Stimulated activated CD8-positive, alpha-beta memory T cell treated with anti-CD3 and anti-CD28 coated beads, Interleukin-7, amount 100 ng/mL, for 1 hour (primary cell): ENCODE results near the gene CEACAM16.
A peak's percentile ranks its signal among the peaks of the same experiment; 100 is the strongest.

Experiments used
- DNase-seq, 2 donors: peaks; one replicate each; pipeline ENCODE4 v3.0.0-alpha.2; 2020; ENCODE audit warnings: low read depth in 2 of 2

The CEACAM16 gene

DNA sequence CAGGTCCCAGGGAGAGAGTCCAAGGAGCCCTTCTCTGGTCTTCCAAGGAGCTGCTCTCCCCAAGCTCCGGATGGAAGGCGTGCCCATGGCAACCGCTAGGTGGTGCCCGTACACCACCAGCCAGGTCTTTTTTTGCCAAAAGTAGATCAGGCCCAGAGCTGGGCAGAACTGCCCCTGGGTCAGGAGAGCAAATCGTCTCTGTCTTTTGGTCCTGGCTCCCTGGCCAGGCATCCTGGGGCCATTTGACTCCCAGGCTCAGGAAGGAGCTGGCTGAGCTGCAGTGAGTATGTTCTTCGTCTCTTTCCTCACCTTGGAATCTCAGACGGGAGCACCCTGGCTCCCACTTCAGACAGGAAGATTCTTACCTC is 25.0 kb downstream of the CEACAM16 start:
- peak; percentile 59 to 67 for DNase-seq

DNA sequence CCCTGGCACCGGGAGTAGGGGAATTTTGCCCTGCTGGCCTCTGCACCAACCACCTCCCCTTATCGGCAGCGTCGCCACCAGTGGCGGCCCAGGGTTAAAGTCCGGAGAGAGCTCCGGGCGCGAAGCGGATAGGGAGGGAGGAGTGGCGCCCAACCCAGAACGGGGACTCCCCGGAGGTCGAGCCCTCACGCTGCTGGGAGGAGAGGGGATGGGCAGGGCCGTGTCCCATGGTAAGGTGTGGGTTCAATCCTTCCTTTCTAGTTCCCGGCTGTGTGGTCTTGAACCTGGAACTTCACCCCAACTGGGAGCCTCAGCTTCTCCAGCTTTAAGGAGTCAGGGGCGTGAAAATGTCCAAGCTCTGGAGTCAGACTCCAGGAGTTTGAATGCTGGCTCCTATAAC is 26.3 kb downstream of the CEACAM16 start:
- DNase-seq, result no peak

DNA sequence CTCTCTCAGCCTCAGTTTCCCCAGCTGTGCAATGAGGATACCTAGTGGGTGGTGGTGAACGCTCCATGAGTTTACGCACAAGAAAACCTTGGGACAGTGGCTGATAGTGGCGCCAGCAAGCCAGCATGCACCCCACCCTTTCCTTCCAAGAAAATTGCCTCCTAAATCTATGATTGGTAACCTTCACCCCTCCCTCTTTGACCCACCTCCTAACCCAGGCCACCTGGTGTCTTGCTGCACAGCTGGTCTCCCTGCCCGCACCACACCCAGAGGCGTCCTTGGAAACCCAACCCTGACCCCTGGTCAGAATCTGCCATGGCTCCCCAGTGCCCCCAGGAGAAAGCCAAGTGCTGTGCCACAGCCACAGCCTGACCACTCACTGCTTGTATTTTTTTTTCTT is 26.7 kb downstream of the CEACAM16 start:
- DNase-seq, result no peak

DNA sequence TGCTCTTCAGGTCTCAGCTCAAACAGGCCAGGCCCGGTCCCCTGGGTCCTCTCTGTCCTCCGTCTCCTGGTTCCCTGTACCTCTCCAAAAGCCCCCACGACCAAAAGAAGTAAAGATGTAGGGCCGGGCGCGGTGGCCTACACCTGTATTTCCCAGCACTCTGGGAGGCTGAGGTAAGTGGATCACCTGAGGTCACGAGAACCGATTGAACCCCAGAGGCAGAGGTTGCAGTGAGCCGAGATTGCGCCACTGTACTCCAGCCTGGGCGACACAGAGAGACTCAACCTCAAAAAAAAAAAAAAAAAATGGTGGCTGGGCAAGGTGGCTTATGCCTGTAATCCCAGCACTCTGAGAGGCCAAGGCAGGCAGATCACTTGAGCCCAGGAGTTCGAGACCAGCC is 27.5 kb downstream of the CEACAM16 start:
- DNase-seq, result no peak

DNA sequence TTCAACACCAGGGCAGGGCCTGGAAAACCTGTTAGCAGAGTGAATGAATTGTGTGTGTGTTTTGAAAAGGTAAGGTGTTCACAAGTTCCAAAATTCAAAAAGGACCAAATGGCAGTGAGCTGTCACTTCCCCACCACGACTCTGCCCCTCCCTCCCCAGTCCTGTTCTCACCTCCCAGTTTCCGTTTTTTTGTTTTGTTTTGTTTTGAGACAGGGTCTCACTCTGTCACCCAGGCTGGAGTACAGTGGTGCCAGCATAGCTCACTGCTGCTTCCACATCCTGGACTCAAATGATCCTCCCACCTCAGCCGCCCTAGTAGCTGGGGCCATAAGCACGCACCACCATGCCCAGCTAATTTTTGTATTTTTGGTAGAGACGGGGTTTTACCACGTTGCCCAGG is 29.2 kb downstream of the CEACAM16 start:
- no peak for DNase-seq

DNA sequence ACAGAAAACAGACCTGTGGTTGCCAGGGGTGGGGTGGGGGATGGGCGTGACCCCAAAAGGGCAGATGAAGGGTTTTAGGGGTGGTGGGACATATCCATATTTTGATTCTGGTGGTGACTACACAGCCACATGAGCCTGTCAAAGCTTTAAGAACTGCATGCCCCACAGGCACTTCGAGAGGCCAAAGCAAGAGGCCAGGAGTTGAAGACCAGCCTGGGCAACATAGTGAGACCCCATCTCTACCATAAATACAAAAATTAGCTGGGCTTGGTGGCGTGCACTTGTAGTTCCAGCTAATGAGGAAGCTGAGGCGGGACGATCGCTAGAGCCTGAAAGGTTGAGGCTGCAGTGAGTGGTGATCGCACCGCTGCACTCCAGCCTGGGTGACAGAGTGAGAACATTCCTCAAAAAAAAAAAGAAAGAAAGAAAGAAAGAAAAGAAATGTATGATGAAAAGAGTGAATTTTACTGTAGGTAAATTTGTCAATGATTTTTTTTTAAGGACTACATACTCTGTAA is 30.6 kb downstream of the CEACAM16 start:
- DNase-seq, result no peak

DNA sequence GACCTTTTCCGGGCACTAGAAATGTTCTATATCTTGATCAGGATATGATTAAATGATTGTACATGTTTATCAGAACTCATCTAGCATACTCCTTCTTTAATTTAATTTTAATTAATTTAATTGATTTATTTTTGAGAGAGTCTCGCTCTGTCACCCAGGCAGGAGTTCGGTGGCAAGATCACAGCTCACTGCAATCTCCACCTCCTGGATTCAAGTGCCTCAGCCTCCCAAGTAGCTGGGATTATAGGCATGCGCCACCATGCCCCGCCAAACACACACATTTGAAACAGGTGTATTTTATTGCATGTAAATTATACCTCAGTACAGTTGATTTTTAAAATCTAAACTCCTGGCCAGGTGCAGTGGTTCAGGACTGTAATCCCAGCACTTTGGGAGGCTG is 32.1 kb downstream of the CEACAM16 start:
- DNase-seq, result no peak

DNA sequence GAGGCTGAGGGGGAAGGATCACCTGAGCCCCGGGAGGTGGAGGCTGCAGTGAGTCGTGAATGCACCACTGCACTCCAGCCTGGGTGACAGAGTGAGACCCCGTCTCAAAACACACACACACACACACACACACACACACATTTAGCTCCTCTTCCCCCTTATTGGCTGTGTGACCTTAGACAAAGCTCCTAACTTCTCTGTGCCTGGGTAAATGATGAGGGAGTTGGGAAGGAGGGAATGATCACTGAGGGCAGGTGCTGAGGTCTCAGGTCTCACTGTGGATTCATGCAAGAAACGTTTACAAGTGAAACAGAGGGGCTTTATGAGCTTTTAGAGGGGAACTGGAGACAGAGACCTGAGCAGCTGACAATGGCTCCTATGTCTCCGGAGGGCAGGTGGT is 32.7 kb downstream of the CEACAM16 start:
- DNase-seq, result no peak

DNA sequence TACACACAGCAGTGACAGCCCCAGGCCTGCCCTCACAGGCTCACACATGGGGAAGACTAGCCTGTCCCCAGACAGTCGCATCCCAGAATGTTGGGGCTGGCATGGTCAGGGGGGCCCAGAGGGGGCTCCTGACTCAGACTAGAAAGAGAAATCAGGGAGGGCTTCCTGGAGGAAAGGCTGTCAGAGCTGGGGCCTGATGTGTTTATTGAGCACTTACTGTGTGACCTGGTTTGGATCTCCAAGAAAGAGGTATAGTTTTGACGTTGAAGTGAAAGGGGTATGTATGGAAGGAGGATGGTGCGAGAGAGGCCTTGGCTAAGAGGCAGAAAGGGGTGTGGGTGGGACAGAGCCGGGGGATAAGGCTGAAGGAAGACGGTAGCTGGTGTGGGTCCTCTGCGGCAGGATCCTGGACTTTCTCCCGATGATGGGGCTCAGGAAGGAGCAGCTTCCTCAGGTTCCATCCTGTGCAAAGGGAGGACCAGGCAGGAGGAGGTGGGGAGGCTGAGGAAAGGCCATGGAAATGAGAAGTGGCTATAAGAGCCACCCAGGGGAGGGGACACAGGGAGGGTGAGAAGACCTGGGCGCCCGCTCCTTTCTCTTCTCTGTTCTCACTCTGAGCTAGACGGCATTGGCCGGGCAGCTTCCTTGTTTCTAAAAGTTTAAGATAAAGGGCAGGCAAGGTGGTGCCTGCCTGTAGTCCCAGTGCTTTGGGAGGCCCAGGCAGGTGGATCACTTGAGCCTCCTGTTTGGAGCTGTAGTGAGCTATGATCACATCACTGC is 33.5 kb downstream of the CEACAM16 start:
- DNase-seq, result no peak

DNA sequence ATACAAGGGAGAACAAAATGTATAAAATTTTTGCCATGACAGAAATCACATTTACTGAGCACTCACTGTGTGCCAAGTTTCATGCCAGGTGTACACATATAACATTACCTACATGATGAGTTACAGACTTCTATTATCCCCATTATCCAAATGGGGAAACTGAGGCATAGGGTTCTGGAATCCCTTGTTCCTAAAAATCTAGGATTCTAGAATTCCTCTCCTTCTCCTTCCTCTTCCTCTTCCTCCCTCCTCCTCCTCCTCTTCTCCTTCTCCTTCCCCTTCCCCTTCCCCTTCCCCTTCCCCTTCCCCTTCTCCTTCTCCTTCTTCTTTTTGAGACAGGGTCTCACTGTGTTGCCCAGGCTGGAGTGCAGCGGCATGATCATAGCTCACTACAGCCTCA is 35.4 kb downstream of the CEACAM16 start:
- DNase-seq, result no peak

DNA sequence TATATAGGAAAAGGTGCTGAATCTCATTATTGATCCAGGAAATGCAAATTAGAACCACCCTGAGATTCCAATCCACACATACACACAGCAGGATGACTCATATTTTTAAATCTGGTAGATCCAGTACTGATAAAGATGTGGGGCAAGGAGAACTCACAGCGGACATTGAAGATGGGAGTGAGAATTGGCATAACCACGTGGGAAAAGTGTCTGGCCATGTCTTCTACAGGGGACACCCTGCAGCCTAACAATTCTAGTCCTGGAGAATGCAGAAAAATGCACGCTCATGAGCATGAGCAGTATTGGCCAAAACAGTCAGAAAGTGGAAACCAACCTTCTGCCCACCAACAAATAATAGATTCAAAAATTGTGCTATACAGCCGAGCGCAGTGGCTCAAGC is 36.1 kb downstream of the CEACAM16 start:
- no peak for DNase-seq

DNA sequence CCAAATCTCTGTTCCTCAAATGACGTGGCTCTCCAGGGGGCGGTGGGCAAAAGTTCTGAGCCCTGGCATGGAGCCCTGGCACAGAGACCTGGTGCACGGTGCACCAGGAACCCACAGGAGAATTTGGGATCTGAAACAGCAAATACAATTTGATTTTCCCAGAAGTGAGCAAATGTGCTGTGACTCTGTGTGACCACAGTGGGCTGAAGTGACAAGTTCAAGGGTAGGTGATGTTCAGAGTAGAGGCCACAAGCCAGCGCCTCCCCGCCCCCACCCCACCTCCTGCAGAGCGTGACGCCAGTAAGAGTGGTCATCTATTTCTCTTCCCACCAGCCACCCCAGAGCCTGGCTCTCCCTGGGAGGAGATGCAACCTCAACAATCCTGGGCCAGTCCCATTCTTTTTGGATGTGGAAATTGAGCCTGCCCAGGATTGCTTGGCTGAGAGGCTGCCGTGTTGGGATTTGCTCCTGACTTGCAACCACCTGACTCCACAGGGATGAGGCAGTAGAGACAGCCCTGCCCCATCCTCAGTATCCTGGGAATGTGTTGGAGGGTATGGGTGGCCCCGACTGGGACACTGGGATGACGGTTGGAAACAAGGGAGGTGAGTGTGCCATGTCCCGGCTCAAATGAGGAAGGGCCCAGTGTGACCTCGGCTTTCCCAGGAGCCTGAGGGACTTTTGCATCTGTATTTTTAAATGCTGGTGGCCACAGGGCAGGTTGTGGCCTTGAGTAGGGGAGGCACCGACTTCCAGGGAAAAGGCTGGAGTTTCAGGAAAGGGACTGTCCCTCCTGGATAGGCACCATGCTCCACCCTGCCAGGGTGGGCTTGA is 38.5 kb downstream of the CEACAM16 start:
- no peak for DNase-seq

DNA sequence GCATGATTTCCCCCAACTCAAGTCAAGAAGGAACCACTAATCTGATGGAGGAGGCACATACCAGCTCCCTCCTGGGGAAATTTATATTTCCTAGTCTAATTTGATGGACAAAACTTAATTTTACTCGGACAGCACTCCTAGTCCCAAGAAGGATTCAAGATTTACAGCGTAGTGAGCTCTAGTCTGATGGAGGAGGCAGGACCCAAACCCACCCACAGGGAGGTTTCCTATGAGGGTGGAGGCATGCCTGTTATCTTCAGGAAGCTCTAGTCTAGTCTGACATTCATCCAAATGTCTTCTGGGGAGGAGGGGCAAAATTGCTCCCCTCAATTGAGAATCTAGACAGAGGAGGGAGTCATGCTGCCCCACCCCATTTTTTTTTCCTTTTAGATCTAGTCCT is 39.2 kb downstream of the CEACAM16 start:
- no peak for DNase-seq

DNA sequence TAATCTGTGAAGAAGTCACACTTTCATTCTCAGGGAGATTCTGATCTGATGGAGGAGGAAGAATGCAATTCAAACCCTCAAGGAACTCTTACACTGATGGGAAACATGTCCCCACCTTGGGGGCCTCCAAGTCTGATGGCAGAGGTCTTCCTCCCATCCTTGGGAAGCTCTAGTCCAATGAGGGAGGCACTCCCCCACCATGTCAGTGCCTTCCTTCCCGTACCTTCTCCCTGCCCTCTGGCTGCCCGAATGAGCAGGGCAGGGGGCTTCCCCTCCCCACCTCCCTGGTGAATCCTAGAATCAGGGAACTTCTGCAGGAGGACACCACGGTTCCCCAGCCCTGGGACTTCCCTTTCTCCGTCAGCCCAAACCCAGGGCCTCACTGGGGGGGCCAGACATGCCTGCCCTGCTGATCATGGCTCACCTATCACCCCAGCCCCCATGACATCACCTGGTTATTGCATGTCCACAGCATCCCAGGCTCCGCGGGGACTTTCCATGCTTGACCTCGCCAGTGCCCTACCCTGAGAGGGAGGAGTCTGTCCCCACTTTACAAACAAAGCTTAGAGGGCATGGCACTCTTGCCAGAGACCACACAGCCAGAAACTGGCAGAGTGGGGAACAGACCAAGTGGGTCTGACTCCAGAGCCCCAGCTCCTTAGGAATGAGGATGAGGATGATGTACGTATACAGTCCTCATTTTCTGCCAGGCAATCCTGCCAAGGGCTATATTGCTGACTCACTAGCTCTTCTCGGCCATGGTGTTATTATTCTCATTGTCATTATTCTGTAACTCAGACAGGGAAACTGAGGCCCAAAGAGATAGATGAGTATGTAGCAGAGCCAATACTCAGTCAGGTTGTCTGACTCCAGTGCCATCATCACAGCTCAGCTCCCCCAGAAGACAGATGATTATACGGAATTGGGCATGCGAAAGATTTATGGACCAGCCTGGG is 39.9 kb downstream of the CEACAM16 start:
- DNase-seq, result no peak

DNA sequence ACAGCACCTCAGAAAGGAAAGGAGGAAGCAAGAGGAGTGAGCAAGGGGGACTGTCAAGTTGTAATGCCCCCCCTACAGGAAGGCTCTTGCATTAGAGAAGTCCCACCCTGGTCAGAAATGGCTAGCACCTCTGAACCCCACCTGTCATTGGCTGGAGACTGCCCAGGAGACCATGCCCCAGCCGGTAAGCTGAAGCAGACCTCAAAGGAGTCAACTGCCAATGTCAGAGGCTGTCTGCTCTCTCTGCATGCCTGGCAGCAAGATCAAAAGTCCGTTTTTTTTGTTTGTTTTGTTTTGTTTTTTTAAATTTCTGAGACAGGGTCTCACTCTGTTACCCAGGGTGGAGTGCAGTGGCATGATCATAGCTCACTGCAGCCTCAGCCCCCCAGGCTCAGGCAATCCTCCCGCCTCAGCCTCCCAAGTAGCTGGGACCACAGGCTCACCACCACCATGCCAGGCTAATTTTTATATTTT is 41.4 kb downstream of the CEACAM16 start:
- no peak for DNase-seq

DNA sequence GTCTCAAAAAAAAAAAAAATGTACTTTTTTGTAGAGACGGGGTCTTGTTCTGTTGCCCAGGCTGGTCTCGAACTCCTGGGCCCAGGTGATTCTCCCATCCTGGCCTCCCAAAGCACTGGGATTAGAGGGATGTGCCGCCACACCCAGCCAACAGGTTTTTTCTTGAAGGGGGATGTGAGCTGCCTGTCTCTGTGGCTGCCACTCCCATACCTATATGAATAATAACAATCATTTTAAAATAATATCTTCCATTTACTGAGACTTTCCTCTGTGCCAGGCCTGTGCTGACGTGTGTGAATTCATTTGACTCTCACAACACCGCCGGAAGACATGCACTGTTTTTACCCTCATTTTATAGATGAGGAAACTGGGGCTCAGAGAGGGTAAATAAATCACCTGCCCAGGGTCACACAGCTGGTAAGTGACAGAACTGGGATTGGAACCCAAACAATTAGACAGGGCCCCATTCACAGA is 42.3 kb downstream of the CEACAM16 start:
- DNase-seq, result no peak

DNA sequence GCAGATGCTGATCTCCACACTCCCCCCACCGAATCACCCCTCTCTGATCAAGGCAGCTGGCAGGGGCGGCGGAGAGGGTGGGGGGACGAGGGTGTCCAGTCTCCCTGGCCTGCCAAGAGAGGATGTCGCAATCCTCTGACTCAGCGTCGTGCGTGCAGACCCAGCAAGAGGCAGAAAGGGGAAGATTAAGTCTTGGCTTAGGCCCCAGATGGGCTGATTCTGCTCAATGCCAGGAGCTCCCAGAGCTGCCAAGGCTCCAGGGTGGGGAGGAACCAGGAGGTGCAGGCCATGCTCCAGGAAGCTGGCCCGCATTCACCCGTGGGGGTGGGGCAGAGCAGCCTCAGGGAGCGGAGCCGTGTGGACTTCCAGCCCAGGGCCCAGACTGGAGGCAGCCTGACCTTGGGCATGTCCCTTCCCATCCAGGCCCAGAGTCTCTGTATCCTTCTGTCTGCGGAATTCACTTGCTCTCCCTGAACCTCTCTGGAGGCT is 42.9 kb downstream of the CEACAM16 start:
- no peak for DNase-seq

DNA sequence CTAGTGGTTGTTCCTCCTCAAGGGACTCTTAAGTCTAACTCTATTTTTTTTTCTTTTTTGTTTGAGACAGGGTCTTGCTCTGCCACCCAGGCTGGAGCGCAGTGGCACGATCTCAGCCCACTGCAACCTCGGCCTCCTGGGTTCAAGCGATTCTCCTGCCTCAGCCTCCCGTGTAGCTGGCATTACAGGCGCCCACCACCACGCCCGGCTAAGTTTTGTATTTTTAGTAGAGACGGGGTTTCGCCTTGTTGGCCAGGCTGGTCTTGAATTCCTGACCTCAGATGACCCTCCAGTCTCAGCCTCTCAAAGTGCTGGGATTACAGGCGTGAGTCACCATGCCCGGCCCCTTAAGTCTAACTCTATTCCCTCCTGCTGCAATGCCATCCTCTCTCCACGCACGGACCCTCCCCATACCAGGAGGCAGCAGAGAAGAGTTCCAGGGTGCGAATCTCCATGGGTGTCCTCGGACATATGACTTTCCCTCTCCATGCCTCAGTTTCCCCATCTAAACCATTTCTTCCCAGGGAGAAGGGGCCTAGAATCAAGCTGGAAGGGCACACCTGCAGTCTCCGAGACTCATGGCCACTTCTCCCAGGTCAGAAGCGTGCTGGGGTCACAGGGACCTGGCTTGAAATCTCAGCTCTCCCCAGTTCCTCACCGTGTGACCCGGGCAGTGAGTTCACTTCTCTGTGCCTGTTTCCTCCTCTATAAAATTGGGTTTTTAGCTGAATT is 43.5 kb downstream of the CEACAM16 start:
- DNase-seq, result no peak

DNA sequence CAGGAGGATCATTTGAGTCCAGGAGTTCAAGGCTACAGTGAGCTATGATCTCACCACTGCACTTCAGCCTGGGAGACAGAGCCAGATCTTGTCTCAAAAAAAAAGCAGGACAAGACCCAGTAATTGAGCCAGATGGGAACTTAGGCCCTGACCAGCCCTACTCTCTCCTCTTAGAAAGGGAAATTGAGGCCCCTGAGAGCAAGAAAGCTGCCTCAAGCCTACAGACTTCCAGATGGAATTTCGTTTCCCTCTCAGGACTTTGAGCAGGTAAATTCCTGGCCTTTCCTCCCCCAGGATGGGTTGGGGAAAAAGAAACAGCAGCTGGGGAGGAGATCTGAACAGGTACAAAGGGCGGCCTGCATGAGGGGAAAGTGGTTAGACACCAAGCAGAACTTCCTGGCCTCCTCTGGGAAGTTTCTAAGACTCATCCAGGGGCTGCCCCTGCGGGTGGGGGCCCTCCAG is 46.0 kb downstream of the CEACAM16 start:
- DNase-seq, result no peak

DNA sequence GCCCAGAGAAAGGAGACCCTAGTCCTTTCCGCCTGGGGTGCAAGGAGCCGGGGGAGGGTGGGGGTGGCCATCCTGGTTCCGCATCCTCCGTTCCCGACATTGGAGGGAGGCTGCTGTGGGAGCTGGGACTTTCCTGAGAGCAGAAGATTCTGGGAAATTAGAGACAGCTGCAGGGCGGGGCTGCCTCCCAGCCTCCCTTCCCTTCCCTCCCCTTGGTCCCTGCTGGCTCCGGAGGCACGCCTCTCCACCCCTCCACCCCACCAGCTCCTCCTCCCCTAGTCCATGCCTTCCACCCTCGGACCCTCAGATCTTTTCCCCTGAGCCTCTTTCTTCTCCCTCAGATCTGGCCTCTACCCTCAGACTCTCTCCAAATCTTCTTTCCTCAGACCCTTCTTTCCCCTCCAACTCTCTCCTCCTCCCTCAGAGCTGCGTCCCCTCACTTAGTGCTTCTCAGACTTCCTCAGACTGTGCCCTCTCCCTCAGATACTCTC is 46.4 kb downstream of the CEACAM16 start:
- no peak for DNase-seq
